HuH-7 (cell line): ENCODE data around the gene PDPK1.

Experiments
- DNase-seq: peaks from one replicate; pipeline ENCODE4 v3.0.0; 2011; ENCODE audit warnings: low spot score

Gene PDPK1

GRCh38 chr16:2507052-2507659 is 30.7 kb upstream of the PDPK1 start:
- no peak for DNase-seq

GRCh38 chr16:2507665-2508064 is 30.2 kb upstream of the PDPK1 start:
- DNase-seq: no peak

GRCh38 chr16:2508722-2509400 is 29.0 kb upstream of the PDPK1 start:
- no peak for DNase-seq

- DNase-seq: no peak
Observed at GRCh38 chr16:2511128-2511800, 26.6 kb upstream of the PDPK1 start.

- no peak for DNase-seq
Observed at GRCh38 chr16:2511996-2512734, 25.7 kb upstream of the PDPK1 start.

GRCh38 chr16:2512735-2513404 is 25.0 kb upstream of the PDPK1 start:
- DNase-seq: no peak

- peak; percentile 91 for DNase-seq
Observed at GRCh38 chr16:2513405-2514332, 24.2 kb upstream of the PDPK1 start, which contains the start of gene ATP6V0C. Gene ATP6V0C, plus strand, starts transcription at chr16:2513952. Its CDS starts 152 bp downstream, at chr16:2514104.

- no peak for DNase-seq
Observed at GRCh38 chr16:2514333-2515179, 23.3 kb upstream of the PDPK1 start.

GRCh38 chr16:2515180-2515851 is 22.5 kb upstream of the PDPK1 start:
- DNase-seq: no peak

GRCh38 chr16:2516391-2517240 is 21.2 kb upstream of the PDPK1 start:
- DNase-seq: no peak

GRCh38 chr16:2517954-2518605 is 19.7 kb upstream of the PDPK1 start:
- DNase-seq: no peak

- no peak for DNase-seq
Observed at GRCh38 chr16:2518823-2519710, 18.8 kb upstream of the PDPK1 start.

- no peak for DNase-seq
Observed at GRCh38 chr16:2519711-2520080, 18.1 kb upstream of the PDPK1 start.

GRCh38 chr16:2520097-2520783 is 17.6 kb upstream of the PDPK1 start, which contains the start of gene AMDHD2:
Gene AMDHD2, plus strand, starts transcription at chr16:2520371. Its CDS starts 88 bp downstream, at chr16:2520459.
- peak; percentile 93 for DNase-seq

- DNase-seq: no peak
Observed at GRCh38 chr16:2520784-2521531, 16.9 kb upstream of the PDPK1 start.
